ENCODE data around the gene PEX5L.

DNA sequence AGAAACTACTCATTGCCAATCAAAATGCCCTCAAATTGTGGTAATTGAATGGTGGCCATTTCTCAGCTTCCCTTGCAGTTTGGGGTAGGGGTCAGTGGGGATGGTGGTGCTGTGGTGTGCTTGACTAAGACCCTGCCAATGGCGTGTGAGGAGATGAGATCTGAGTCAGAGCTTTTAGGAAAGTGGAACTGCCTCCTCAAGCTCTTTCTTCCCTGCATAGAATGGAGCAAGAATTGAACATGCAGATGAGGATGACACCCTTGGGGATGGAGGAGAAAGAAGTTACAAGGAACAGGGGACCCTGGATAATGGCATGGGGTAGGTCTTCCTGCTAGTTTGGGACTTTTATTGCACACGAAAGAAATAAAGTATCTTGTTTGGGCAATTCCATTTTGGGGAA is 188.0 kb downstream of the PEX5L start:
- TF ChIP-seq TAF1 (IDR thresholded peaks at IDR 0.05; ENCODE audit: borderline replicate concordance, low read depth, low read length) (no peak), POLR2AphosphoS5 (IDR thresholded peaks at IDR 0.05; ENCODE audit: low read depth, low read length) (no peak)
